ENCODE measurements around the gene MIEN1.
"Not testable (repeated sequence)": the region's sequence is repeated elsewhere in the genome, so short reads cannot be mapped to it uniquely, and the experiment has no call there.

Gene MIEN1

DNA sequence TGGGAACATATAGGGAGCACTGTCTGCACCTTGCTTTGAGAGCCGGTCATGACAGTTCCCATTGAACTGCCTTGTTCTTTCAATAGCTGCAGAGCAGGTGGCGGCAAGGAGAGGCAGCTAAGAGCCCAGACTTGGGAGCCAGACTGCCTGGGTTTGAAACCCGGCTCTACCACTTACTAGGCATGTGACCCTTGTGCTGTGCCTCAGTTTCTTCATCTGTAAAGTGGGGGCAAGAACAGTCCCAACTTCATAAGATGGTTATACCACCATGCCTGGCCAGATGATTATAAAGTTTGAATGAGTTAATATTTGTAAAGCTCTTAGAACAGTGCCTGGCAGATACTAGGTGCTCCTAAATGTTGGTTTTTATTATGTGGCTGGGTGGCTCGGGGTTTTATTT lies 16.1 kb downstream of the MIEN1 start:
- no peak for DNase-seq

DNA sequence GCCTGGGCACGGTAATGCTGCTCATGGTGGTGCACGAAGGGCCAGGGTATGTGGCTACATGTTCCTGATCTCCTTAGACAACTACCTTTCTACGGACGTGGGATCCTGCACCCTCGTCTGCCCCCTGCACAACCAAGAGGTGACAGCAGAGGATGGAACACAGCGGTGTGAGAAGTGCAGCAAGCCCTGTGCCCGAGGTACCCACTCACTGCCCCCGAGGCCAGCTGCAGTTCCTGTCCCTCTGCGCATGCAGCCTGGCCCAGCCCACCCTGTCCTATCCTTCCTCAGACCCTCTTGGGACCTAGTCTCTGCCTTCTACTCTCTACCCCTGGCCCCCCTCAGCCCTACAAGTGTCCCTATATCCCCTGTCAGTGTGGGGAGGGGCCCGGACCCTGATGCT lies 18.5 kb downstream of the MIEN1 start:
- DNase-seq: no peak

DNA sequence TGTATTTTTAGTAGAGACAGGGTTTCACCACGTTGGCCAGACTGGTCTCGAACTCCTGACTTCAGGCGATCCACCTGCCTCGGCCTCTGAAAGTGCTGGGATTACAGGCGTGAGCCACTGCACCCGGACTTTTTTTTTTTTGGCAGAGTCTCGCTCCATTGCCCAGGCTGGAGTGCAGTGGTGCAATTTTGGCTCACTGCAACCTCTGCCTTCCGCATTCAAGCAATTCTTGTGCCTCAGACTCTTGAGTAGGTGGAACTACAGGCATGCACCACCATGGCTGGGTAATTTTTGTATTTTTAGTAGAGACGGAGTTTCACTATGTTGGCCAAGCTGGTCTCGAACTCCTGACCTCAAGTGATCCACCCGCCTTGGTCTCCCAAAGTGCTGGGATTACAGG lies 19.3 kb downstream of the MIEN1 start:
- DNase-seq: not testable (repeated sequence)

DNA sequence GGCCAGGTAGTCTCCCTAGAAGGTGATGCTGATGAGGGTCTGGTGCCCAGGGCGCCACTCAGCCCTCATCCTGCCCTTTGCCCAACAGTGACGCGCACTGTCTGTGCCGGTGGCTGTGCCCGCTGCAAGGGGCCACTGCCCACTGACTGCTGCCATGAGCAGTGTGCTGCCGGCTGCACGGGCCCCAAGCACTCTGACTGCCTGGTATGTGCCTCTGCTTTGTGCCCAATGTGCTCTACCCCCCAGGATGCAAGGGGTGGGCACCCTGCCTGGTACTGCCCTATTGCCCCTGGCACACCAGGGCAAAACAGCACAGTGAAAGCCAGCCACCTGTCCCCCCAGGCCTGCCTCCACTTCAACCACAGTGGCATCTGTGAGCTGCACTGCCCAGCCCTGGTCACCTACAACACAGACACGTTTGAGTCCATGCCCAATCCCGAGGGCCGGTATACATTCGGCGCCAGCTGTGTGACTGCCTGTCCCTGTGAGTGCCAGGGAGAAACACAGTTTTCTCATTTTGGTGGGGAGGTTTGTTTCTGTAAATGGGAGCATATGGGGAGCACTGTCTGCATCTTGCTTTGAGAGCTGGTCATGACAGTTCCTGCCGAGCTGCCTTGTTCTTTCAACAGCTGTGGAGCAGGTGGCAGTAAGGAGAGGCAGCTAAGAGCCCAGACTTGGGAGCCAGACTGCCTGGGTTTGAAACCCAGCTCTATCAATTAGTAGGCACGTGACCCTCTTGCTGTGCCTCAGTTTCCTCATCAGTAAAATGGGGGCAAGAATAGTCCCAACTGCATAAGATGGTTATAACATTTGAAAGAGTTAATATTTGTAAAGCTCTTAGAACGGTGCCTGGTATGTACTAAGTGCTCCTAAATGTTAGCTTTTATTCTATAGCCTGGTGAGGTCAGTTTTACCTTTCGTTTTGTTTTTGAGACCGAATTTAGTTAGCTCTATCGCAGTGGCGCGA lies 20.1 kb downstream of the MIEN1 start:
- DNase-seq: no peak

DNA sequence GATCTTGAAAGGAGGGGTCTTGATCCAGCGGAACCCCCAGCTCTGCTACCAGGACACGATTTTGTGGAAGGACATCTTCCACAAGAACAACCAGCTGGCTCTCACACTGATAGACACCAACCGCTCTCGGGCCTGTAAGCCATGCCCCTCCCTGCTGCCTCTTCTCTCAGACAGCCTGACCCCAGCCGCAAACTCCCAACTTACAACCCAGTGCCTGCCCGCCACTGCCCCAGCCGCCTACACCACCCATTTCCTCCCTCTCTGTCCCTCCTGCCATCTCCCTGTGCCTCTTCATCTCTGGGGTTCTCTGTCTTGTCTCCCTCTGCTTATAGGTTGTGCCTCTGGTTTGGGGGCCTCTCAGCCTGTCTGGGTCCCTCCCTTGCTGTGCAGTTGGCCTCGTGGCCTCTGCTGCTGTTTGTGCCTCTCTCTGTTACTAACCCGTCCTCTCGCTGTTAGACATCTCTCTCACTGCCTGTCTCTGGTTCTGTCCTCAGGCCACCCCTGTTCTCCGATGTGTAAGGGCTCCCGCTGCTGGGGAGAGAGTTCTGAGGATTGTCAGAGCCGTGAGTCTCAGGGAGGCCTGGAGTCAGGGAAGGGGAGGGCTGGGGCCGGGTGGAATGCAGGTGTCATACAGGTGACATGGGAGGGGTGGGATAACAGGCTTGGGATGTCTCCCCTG lies 20.9 kb downstream of the MIEN1 start:
- no peak for DNase-seq

DNA sequence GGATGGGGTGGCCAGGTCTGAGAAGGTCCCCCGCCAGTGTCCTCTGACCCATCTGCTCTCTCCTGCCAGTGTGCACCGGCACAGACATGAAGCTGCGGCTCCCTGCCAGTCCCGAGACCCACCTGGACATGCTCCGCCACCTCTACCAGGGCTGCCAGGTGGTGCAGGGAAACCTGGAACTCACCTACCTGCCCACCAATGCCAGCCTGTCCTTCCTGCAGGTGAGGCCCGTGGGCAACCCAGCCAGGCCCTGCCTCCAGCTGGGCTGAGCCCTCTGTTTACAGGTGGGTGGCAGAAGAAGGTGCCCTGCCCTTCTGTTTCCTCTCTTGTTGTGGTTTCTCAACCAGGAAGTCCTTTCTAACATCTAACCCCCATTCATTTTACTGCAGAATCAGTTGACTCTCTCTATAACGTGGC lies 23.4 kb downstream of the MIEN1 start:
- no peak for DNase-seq

DNA sequence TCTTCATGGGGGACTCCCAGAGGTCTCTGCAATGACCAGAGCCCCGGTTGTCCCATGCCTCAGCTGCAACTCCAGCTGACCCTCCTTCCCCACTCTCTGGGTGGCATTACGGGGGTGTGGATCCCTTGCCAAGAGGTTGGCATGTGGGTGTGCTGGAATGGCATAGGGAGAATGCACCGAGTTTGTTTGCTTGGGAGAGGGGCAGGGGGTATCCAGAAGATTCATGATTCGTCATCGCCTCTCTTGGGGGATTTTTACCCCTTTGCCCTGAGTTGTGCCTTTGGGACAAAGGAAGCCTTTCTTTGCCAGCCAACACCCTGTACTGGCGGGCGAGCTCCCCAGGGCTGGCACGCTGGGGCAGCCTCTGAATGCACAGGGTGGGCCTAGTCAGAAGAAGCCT lies 23.9 kb downstream of the MIEN1 start:
- no peak for DNase-seq

DNA sequence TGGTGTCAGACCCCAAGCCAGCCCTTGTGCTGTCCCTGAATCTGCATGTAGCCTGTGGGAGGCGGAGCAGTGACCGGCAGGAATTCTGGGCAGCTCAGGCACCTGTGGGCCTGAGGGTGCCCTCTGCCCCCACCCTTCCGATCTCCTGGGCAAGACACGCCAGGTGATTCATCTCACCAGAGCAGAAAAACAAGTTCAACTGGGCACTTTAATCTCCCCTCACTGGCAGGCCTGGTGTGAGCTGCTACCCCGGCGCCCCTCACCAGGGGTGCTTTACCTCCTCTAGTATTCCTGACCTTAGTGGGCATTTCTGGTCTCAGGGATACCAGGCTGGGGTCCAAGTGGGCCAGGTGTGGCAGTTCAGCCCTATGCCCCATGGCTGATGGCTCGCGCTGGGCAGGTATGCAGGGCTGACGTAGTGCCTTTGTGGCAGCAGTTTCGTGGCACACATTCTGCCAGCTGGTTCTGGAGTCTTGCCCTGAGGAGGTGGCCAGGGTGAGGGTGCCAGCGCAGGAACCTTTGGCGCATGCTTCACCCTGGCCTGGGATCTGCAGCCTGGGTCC lies 24.5 kb downstream of the MIEN1 start:
- no peak for DNase-seq

DNA sequence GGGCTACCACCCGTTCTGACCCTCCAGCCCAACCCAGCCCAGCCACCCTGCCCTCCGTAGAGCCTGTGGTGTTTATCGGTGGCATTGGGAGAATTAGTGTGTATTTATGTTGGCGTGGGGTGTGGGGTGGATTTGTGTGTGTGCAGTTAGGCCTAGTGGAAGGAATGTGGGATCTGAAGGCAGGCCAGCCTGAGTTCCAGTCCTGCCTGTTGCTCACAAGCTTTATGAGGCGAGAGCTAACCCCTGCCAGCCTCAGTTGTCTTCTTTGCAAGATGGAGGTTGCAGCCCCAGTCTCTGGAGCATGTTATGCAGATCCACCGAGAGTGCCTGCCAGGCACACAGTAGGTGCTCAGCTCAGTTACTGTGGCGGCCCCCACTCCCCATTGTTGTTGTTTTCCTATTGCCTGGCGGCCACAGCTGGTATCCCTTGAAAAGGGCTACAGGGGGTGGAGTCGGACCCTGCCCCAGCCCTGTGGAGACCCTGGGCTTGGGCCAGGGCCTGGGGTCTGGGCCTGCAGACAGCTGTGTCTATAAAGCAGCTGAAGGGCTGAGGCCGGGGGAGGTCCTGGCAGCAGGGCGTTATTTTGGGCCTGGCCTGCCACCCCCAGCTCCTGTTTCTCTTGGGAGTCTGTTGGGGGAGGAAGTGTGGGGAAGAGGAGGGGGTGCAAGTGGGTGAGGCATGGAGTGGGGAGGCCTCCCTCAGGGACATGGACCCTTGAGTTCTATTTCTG lies 25.3 kb downstream of the MIEN1 start:
- no peak for DNase-seq

DNA sequence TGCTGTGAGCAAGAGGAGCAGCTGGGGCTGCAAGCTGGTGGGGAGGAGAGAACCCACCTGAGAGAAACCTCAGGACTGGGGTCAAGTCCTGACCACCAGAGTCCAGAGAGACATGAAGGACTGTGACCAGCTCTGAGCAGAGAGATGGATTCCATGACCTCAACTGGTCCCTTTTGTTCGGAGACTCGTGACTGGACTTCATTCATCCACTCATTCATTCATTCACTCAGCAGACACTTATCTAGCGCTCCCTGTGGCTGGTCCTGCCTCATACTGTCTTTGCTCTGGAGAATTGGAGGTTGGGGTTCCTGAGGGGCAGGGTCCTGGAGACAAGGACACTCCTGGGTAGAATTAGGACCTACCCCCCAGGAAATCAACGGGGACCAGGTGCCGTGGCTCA lies 26.4 kb downstream of the MIEN1 start:
- no peak for DNase-seq

DNA sequence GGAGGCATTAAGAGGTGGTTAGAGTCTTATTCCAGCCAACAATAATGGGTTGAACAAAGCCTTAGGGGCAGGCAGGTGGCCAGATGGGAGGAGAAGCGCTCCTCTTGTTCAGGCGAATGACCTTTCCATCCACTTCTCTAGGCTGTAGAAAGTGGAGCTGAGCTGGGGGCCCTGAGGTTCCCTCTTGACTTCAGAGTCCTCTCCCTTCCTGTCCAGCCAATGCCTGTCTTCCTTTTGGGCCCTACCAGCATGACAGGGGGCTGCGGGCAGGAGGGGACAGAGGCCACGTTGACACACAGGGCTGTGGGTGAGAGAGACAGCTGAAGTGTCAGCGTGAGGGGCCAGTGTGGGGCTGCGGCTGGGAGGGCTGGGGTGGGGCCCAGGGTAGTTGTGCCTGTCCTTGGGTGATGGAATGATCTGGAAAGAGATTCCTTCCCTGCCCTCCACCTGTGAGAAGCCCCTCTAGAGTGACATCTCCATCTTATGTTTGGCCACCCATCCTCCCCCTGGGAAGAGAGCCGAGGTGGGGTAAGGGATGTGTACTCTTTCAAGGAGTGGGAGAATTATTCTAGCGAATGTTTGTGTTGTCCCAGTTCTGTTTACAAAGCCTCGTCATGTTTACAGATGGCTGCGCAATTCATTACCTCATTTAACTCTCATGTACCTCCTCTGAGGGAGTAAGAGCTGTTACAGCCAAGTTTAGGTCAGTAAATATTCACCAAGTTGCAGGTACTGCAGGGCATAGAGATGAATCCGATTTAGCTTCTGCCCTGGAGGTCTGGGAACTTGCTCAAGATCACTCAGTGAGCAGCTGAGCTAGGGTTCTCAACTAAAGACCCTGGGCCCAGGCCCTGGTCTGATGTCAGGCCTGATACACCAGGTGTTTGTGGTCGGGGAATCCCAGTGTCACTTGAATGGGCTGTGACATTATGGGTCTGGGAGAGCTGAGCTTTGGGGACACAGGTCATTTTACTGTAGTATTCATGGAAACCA lies 27.1 kb downstream of the MIEN1 start:
- DNase-seq: no peak

DNA sequence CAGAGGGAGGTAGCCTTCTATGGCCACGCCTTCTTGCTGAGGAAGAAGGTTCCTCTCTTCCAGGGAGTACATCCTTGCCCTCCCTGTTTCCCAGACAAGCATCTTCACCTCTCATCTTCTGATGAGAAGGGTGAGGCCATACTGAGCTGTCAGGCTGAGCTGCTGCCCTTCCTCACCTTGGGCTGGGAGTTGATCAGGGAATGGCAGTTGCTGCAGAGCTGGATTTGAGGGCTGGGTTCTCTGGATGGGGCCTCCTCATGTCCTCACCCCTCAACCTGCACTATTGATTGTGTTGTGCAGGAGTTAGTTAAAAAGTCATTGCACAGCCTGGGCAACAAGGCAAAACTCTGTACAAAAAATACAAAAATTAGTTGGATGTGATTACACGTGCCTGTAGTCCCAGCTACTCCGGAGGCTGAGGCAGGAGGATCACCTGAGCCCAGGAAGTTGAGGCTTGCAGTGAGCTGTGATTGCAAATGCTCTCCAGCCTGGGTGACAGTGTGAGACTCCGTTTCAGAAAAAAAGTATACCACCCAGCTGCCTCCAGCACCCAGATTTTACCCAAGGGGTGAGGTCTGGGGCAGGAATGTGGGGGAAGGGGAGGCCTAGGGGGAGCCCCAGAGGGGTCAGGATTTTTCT lies 28.4 kb downstream of the MIEN1 start:
- DNase-seq: no peak

DNA sequence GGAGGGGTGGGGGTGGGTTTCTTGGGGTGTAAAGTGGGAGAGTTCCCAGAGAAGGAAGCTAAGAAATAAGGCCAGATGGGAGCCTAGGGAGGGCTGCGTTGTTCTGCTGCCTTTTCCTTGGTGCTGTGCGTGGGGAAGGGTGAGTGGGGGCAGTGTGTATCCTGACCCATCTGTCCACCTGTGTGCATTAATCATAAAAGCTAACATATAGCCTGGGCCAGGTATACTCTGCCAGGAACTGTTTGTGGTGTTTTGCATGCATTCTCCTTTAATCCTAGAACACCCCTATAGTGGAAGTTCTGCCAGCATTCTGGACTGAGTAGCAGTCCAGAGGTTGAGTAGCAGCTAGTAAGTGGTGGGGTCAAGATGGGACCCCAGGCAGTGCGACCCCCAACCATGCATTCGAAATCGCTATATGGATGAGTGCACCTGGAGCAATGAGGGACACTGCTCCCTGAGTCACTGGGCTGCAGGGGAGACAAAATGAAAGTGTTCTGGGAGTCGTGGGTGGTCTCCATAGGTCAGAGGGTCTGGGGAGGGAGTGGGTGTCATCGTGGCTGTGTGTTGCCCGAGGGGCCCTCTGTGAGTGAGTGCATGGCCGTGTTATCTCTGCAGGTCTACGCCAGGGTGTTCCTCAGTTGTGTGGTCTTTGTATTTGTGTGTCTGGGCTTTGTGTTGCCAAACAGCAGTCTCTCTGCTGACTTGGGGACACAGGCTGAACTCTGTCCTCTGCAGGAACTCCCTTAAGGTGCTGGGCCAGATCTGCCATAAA lies 29.1 kb downstream of the MIEN1 start:
- DNase-seq: no peak

DNA sequence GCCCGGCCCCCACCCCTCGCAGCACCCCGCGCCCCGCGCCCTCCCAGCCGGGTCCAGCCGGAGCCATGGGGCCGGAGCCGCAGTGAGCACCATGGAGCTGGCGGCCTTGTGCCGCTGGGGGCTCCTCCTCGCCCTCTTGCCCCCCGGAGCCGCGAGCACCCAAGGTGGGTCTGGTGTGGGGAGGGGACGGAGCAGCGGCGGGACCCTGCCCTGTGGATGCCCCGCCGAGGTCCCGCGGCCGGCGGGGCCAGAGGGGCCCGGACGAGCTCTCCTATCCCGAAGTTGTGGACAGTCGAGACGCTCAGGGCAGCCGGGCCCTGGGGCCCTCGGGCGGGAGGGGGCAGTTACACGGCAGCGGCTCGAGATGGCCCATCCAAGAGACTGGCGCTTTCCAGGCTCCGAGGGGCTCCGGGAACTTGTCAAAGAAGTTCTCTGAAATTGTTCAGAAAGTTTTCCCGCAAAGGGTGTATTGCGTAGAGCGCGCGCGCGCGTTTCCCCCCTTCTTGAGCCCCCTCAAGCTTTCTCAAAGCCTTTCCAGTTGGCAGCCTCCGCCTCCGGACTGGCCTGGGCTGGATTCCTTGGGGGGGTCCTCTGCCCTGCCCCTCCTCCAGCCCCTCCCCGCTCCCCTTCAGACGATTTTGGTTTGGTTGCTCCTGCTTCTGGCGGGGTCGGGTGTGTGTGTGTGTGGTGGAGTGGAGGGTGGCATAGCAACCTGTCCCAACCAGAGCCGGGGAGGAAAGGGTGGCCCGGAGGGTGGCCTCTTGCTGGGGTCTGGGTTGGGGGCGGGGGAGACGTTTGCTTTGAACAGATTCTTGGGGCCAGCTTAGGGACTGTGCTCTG lies 30.0 kb downstream of the MIEN1 start:
- DNase-seq: no peak

DNA sequence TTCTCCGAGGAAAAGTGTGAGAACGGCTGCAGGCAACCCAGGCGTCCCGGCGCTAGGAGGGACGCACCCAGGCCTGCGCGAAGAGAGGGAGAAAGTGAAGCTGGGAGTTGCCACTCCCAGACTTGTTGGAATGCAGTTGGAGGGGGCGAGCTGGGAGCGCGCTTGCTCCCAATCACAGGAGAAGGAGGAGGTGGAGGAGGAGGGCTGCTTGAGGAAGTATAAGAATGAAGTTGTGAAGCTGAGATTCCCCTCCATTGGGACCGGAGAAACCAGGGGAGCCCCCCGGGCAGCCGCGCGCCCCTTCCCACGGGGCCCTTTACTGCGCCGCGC lies 30.5 kb downstream of the MIEN1 start, which contains the start of gene ERBB2:
TSS of gene ERBB2 (plus strand) at position 247 of the 330 bp plus-strand sequence. CDS start 175 bp downstream, outside the sequence.
- DNase-seq: peak; percentile 87

DNA sequence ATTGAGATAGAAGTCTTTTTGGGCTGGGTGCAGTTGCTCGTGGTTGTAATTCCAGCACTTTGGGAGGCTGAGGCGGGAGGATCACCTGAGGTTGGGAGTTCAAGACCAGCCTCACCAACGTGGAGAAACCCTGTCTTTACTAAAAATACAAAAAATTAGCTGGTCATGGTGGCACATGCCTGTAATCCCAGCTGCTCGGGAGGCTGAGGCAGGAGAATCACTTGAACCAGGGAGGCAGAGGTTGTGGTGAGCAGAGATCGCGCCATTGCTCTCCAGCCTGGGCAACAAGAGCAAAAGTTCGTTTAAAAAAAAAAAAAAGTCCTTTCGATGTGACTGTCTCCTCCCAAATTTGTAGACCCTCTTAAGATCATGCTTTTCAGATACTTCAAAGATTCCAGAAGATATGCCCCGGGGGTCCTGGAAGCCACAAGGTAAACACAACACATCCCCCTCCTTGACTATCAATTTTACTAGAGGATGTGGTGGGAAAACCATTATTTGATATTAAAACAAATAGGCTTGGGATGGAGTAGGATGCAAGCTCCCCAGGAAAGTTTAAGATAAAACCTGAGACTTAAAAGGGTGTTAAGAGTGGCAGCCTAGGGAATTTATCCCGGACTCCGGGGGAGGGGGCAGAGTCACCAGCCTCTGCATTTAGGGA lies 31.0 kb downstream of the MIEN1 start:
- DNase-seq: not testable (repeated sequence)

DNA sequence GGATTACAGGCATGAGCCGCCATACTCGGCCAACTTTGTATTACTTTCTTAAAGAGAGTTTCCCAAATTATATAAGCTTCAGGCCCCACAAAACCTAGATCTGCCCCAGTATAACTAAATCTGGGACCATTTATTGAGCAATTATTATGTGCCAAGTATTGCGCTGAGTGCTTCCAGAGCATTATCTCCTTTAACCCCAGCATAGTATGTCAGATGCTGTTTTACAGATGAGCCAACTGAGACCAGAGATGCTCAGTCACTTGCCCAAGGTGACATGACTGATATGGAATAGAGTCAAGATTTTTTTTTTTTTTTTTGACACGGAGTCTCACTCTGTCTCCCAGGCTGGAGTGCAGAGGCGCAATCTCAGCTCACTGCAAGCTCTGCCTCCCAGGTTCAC lies 32.4 kb downstream of the MIEN1 start:
- no peak for DNase-seq

DNA sequence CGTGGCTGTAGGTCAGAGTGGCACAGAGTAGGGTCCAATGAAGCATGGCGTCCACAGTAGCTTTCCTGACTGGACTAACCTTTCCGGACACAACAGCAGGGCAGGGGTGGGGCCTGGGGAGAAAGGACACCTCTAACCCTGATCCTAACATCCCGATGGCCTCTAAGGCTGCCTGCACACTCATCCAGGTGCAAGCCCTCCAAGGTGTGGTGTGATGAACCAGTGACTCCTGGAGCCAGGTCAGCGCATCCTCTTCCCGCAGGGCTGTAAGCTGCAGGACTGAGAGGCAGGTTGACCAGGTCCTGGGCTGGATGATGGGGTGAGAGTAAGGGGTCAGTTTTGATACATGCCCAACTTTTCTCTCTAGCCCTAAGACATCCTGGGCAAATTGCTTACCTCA lies 33.6 kb downstream of the MIEN1 start:
- DNase-seq: no peak

DNA sequence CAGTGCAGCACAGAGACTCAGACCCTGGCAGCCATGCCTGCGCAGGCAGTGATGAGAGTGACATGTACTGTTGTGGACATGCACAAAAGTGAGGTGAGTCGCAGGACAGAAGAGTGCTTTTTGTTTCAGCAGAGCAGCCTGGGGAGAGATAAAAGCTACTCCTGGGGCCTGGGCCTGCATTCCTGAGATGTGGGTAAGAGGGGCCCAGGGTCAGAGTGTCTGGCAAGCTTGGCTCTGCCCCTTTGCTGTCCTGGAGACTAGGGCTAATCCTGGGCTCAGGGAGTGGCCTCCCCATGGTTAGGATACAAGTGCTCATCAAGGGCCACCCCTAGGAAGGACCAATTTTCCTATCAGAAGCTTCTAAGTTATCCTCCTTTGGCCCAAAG lies 35.2 kb downstream of the MIEN1 start:
- no peak for DNase-seq
